HS-5 (cell line): ENCODE data around the gene LSAMP.
A peak's percentile ranks its signal among the peaks of the same experiment; 100 is the strongest.

Source experiments
- DNase-seq: peaks from one replicate; pipeline ENCODE4 v3.0.0-alpha.2; 2012; ENCODE audit warnings: low read depth

Gene LSAMP

GRCh38 chr3:116445311-116445841, at the start of gene LSAMP:
Gene LSAMP (minus strand): TSS chr3:116445487.
- DNase-seq: no peak

GRCh38 chr3:116492379-116492778, 47.1 kb upstream of the LSAMP start:
- DNase-seq: no peak

GRCh38 chr3:116483135-116483534, 37.8 kb upstream of the LSAMP start:
- DNase-seq: no peak

GRCh38 chr3:116476691-116477090, 31.4 kb upstream of the LSAMP start:
- no peak for DNase-seq

GRCh38 chr3:116474801-116475200, 29.5 kb upstream of the LSAMP start:
- no peak for DNase-seq

- DNase-seq: no peak
Observed at GRCh38 chr3:116474032-116474780, 28.9 kb upstream of the LSAMP start.

GRCh38 chr3:116473602-116474001, 28.3 kb upstream of the LSAMP start:
- DNase-seq: peak; percentile 56

- no peak for DNase-seq
Observed at GRCh38 chr3:116470605-116471197, 25.4 kb upstream of the LSAMP start.

- no peak for DNase-seq
Observed at GRCh38 chr3:116469546-116469945, 24.3 kb upstream of the LSAMP start.

GRCh38 chr3:116464276-116464798, 19.1 kb upstream of the LSAMP start:
- DNase-seq: no peak

- no peak for DNase-seq
Observed at GRCh38 chr3:116453666-116454346, 8.5 kb upstream of the LSAMP start.

GRCh38 chr3:116449546-116450350, 4.5 kb upstream of the LSAMP start:
- no peak for DNase-seq

- DNase-seq: no peak
Observed at GRCh38 chr3:116445990-116446389, 703 bp upstream of the LSAMP start.

GRCh38 chr3:116444819-116445310, 422 bp downstream of the LSAMP start:
- DNase-seq: no peak

- DNase-seq: no peak
Observed at GRCh38 chr3:116444115-116444747, 1.1 kb downstream of the LSAMP start.

GRCh38 chr3:116443191-116443661, 2.1 kb downstream of the LSAMP start:
- DNase-seq: no peak

- no peak for DNase-seq
Observed at GRCh38 chr3:116442331-116443021, 2.8 kb downstream of the LSAMP start.

- no peak for DNase-seq
Observed at GRCh38 chr3:116441652-116442051, 3.6 kb downstream of the LSAMP start.

- DNase-seq: peak; percentile 78
Observed at GRCh38 chr3:116440196-116440595, 5.1 kb downstream of the LSAMP start.

- DNase-seq: no peak
Observed at GRCh38 chr3:116433552-116433951, 11.7 kb downstream of the LSAMP start.
